Measurements from ENCODE around the gene TACR2. TPM values are rescaled to one million over a fixed set of nuclear protein-coding genes. Genes with fewer than 3 reads are reported as not detected.

The TACR2 gene
- total RNA-seq, 5 donors from 2014 or later (not counting 1 experiment from before 2014, with no cell fraction given), result not detected

DNA sequence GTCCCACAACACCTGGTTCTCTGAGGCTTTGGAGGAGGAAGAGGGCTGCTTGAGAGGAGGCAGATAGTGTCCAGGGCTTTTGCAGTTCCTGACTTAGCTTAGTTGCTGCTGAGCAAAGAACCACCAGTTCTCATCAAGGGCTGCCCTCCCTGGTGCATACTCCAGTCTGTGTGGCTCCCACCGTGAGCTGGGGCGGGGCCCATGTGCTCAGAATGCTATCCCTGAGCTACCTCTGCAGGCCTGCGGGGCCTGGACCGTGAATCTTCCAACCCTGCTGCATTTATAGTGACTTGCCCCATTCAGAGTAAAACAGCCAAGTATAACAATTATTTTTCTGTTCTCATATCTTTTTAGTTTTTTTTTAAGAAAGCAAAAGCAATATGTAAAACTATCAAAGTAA lies 49.2 kb downstream of the TACR2 start:
- H3K27me3 ChIP-seq (replicated peaks in 1 of 2; ENCODE audit: control insufficient read depth in 2 of 2, extremely low read depth in 1 of 2, insufficient read depth in 2 of 2, low read length in 1 of 2), result no peaks in the 10 kb centered on the region
- H3K27ac Mint-ChIP-seq, result no peak overlapping the region
- DNase-seq (no peak), ATAC-seq (replicated peaks in 1 of 4) (no peak)
- H3K9me3 ChIP-seq, result no peaks in the 10 kb centered on the region
- peaks cover 22 to 89% of the 10 kb centered on the region in 2 donors for H3K36me3 ChIP-seq (ENCODE audit: control insufficient read depth in 2 of 2, extremely low read depth in 1 of 2, insufficient read depth in 1 of 2, low read length in 1 of 2)
- no peak overlapping the region for H3K27ac ChIP-seq (ENCODE audit: low read length)
- 100% methylated on average over 4 of the region's 4 CpGs for WGBS (ENCODE audit: insufficient coverage)
- no peak overlapping the region for H3K4me3 ChIP-seq (ENCODE audit: control insufficient read depth in 1 of 2, extremely low read depth in 1 of 2, low read length in 1 of 2)
- ChIA-PET POLR2A (interaction anchor here in 1 of 2 donors (0.6 kb wide), 1 partner anchor 14 kb away, joined by 6 read pairs; no protein-coding TSS in a partner anchor), CTCF (no interaction called here)
- no peaks in the 10 kb centered on the region for H3K27me3 Mint-ChIP-seq
- peaks cover 54% of the 10 kb centered on the region for H3K36me3 Mint-ChIP-seq
- H3K4me1 Mint-ChIP-seq, result peaks cover 19 to 24% (median 23%) of the 10 kb centered on the region in 3 donors
- H3K4me1 ChIP-seq (ENCODE audit: control insufficient read depth in 1 of 2, extremely low read depth in 1 of 2, insufficient read depth in 2 of 2, low read length in 2 of 2), result peaks cover 6% of the 10 kb centered on the region in 2 experiments
- H3K9me3 Mint-ChIP-seq, result no peaks in the 10 kb centered on the region
- no peak overlapping the region for H3K4me3 Mint-ChIP-seq

DNA sequence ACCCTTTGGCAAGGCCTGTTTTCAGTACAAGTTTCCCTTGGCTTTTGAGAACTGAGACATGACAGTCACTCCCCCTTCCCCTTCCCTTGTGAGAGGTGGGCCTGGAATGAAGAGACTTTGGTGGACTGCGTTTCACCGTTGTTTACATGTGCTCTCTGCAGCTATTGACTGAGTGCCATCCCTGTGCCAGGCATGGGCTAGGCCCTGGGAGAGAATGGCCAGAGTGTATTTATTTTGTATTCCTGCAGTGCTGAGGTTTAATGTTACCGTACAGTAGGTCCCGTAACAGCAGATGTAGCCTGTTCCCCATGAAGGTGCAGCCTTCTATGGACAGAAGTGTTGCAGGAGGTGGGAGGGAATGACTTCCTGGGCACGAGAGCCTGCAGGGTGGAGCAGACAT lies 50.0 kb downstream of the TACR2 start:
- 100% methylated on average over 5 of the region's 5 CpGs for WGBS (ENCODE audit: insufficient coverage)

GRCh38 chr10:69364232-69364940 lies 52.3 kb downstream of the TACR2 start:
- POLR2A ChIA-PET, result interaction anchor here in 1 of 2 donors (0.6 kb wide), 1 partner anchor 13 kb away, joined by 3 read pairs; no protein-coding TSS in a partner anchor
- H3K4me1 Mint-ChIP-seq, result peaks cover 44 to 47% (median 45%) of the 10 kb centered on the region in 3 donors
- H3K36me3 Mint-ChIP-seq, result peaks cover 35% of the 10 kb centered on the region

More for the DNA sequence above, 50.0 kb downstream of the TACR2 start:
- Histone ChIP-seq H3K9me3 (no peaks in the 10 kb centered on the region), H3K27me3 (replicated peaks in 1 of 2; ENCODE audit: control insufficient read depth in 2 of 2, extremely low read depth in 1 of 2, insufficient read depth in 2 of 2, low read length in 1 of 2) (no peaks in the 10 kb centered on the region), H3K27ac (ENCODE audit: low read length) (no peak overlapping the region), H3K36me3 (ENCODE audit: control insufficient read depth in 2 of 2, extremely low read depth in 1 of 2, insufficient read depth in 1 of 2, low read length in 1 of 2) (peaks cover 22 to 82% of the 10 kb centered on the region in 2 donors), H3K4me3 (ENCODE audit: control insufficient read depth in 1 of 2, extremely low read depth in 1 of 2, low read length in 1 of 2) (no peak overlapping the region), H3K4me1 (ENCODE audit: control insufficient read depth in 1 of 2, extremely low read depth in 1 of 2, insufficient read depth in 2 of 2, low read length in 2 of 2) (peaks cover 9 to 13% of the 10 kb centered on the region in 2 experiments)
- Mint-ChIP-seq H3K36me3 (peaks cover 47% of the 10 kb centered on the region), H3K4me1 (peaks cover 23 to 26% (median 25%) of the 10 kb centered on the region in 3 donors), H3K4me3 (no peak overlapping the region), H3K9me3 (no peaks in the 10 kb centered on the region), H3K27me3 (no peaks in the 10 kb centered on the region), H3K27ac (peak overlapping the region in 1 of 2 donors; percentile 39)
- ChIA-PET POLR2A (no interaction called here), CTCF (interaction anchor here in 1 of 2 donors (0.5 kb wide), 1 partner anchor 60 kb away, joined by 5 read pairs; no protein-coding TSS in a partner anchor)
- ATAC-seq (replicated peaks in 1 of 4), result no peak
- no peak for DNase-seq

DNA sequence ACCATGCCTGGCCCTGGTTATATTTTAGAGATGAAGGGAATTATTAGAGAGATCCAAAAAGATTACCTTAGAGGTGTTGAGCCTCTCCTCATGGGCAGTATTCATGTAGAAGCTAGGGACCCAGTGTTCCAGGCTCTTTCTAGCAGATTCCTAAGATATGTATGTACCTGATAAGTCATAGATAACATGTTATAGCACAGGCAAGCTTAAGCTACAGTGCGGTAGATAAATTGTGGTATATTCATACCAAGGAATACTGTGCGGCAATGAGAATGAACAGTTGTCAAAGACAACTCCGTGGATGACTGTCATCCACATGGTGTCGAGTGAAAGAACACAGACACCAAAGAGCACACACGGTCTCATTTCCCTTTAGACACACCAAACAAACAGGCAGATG lies 53.1 kb downstream of the TACR2 start:
- H3K27ac Mint-ChIP-seq, result peak overlapping the region; percentile 11 to 75
- DNase-seq, result no peak
- H3K9me3 ChIP-seq, result no peaks in the 10 kb centered on the region
- peaks cover 12 to 66% of the 10 kb centered on the region in 2 donors for H3K36me3 ChIP-seq (ENCODE audit: control insufficient read depth in 2 of 2, extremely low read depth in 1 of 2, insufficient read depth in 1 of 2, low read length in 1 of 2)
- no peaks in the 10 kb centered on the region for H3K27me3 Mint-ChIP-seq
- ChIA-PET POLR2A (interaction anchor here in 1 of 2 donors (0.6 kb wide), 1 partner anchor 13 kb away, joined by 3 read pairs; no protein-coding TSS in a partner anchor), CTCF (no interaction called here)
- H3K27me3 ChIP-seq (replicated peaks in 1 of 2; ENCODE audit: control insufficient read depth in 2 of 2, extremely low read depth in 1 of 2, insufficient read depth in 2 of 2, low read length in 1 of 2), result no peaks in the 10 kb centered on the region
- no peak overlapping the region for H3K4me3 Mint-ChIP-seq
- H3K4me1 ChIP-seq (ENCODE audit: control insufficient read depth in 1 of 2, extremely low read depth in 1 of 2, insufficient read depth in 2 of 2, low read length in 2 of 2), result peaks cover 35 to 44% of the 10 kb centered on the region in 2 experiments
- no peak for ATAC-seq (replicated peaks in 1 of 4)
- H3K9me3 Mint-ChIP-seq, result no peaks in the 10 kb centered on the region
- 100% methylated on average over 1 of the region's 5 CpGs for WGBS (ENCODE audit: insufficient coverage)
- H3K4me1 Mint-ChIP-seq, result peaks cover 50 to 54% (median 53%) of the 10 kb centered on the region in 3 donors
- peaks cover 31% of the 10 kb centered on the region for H3K36me3 Mint-ChIP-seq
- H3K4me3 ChIP-seq (ENCODE audit: control insufficient read depth in 1 of 2, extremely low read depth in 1 of 2, low read length in 1 of 2), result no peak overlapping the region
- no peak overlapping the region for H3K27ac ChIP-seq (ENCODE audit: low read length)

More at GRCh38 chr10:69364232-69364940, 52.3 kb downstream of the TACR2 start:
- DNase-seq (peak in 2 of 35 experiments; percentile 15 to 29), ATAC-seq (replicated peaks in 1 of 4) (no peak)
- Histone ChIP-seq H3K4me1 (ENCODE audit: control insufficient read depth in 1 of 2, extremely low read depth in 1 of 2, insufficient read depth in 2 of 2, low read length in 2 of 2) (peaks cover 29 to 37% of the 10 kb centered on the region in 2 experiments), H3K4me3 (ENCODE audit: control insufficient read depth in 1 of 2, extremely low read depth in 1 of 2, low read length in 1 of 2) (no peak overlapping the region), H3K9me3 (no peaks in the 10 kb centered on the region), H3K27me3 (replicated peaks in 1 of 2; ENCODE audit: control insufficient read depth in 2 of 2, extremely low read depth in 1 of 2, insufficient read depth in 2 of 2, low read length in 1 of 2) (no peaks in the 10 kb centered on the region), H3K36me3 (ENCODE audit: control insufficient read depth in 2 of 2, extremely low read depth in 1 of 2, insufficient read depth in 1 of 2, low read length in 1 of 2) (peaks cover 16 to 73% of the 10 kb centered on the region in 2 donors), H3K27ac (ENCODE audit: low read length) (no peak overlapping the region)
- no peak overlapping the region for H3K4me3 Mint-ChIP-seq
- H3K9me3 Mint-ChIP-seq, result no peaks in the 10 kb centered on the region
- peak overlapping the region; percentile 36 to 69 for H3K27ac Mint-ChIP-seq
- 100% methylated on average over 2 of the region's 9 CpGs for WGBS (ENCODE audit: insufficient coverage)
- CTCF ChIA-PET, result interaction anchor here in 1 of 2 donors (0.5 kb wide), 1 partner anchor 161 kb away, joined by 3 read pairs; no protein-coding TSS in a partner anchor
- H3K27me3 Mint-ChIP-seq, result no peaks in the 10 kb centered on the region

GRCh38 chr10:69362471-69362954 lies 54.2 kb downstream of the TACR2 start:
- Mint-ChIP-seq H3K4me1 (peaks cover 61 to 64% (median 62%) of the 10 kb centered on the region in 3 donors), H3K9me3 (no peaks in the 10 kb centered on the region), H3K27ac (peak overlapping the region; percentile 50 to 75), H3K27me3 (no peaks in the 10 kb centered on the region), H3K36me3 (peaks cover 31% of the 10 kb centered on the region), H3K4me3 (peak overlapping the region in 1 of 3 donors; percentile 73)
- Histone ChIP-seq H3K4me1 (ENCODE audit: control insufficient read depth in 1 of 2, extremely low read depth in 1 of 2, insufficient read depth in 2 of 2, low read length in 2 of 2) (peaks cover 41 to 54% of the 10 kb centered on the region in 2 experiments), H3K36me3 (ENCODE audit: control insufficient read depth in 2 of 2, extremely low read depth in 1 of 2, insufficient read depth in 1 of 2, low read length in 1 of 2) (peaks cover 12 to 55% of the 10 kb centered on the region in 2 donors), H3K27ac (ENCODE audit: low read length) (no peak overlapping the region), H3K4me3 (ENCODE audit: control insufficient read depth in 1 of 2, extremely low read depth in 1 of 2, low read length in 1 of 2) (no peak overlapping the region), H3K9me3 (no peaks in the 10 kb centered on the region), H3K27me3 (replicated peaks in 1 of 2; ENCODE audit: control insufficient read depth in 2 of 2, extremely low read depth in 1 of 2, insufficient read depth in 2 of 2, low read length in 1 of 2) (no peaks in the 10 kb centered on the region)
- peak in 9 of 35 experiments; percentile 15 to 49 (median 33) for DNase-seq
- CTCF ChIA-PET, result interaction anchor here in 1 of 2 donors (0.6 to 1.2 kb wide), 3 partner anchors 46 to 1758 kb away, joined by 3 to 6 read pairs (median 4); no protein-coding TSS in a partner anchor
- 67% methylated on average over 8 of the region's 13 CpGs for WGBS (ENCODE audit: insufficient coverage)
- ATAC-seq (replicated peaks in 1 of 4), result peak in 3 of 4 experiments; percentile 27 to 29 (median 29)
- POLR2A ChIA-PET, result interaction anchor here (0.5 to 1.0 kb wide), 6 partner anchors 43 to 1478 kb away, joined by 3 to 6 read pairs (median 4); no protein-coding TSS in a partner anchor

DNA sequence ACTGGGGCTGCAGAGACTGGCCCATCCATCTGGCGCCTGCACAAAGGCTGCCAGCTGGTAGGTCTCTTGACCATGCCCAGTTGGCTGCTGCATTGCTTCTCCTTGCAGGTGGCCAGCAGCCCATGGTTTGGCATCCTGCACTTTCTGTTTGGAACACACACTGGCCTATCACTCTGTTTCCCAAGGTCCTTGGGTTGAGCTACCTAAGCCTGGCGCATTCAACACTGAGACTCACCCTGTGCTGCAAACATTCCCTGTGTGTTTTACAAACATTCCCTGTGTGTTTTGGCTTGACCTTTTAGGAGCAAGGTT lies 55.5 kb downstream of the TACR2 start:
- POLR2A ChIA-PET, result no interaction called here
- Mint-ChIP-seq H3K9me3 (no peaks in the 10 kb centered on the region), H3K4me3 (peak overlapping the region in 1 of 3 donors; percentile 73), H3K36me3 (peaks cover 28% of the 10 kb centered on the region), H3K27me3 (no peaks in the 10 kb centered on the region), H3K27ac (peak overlapping the region; percentile 62 to 85), H3K4me1 (peaks cover 64 to 65% (median 65%) of the 10 kb centered on the region in 3 donors)
- peak overlapping the region in 1 of 2 donors; percentile 66 for H3K4me3 ChIP-seq (ENCODE audit: control insufficient read depth in 1 of 2, extremely low read depth in 1 of 2, low read length in 1 of 2)
- H3K4me1 ChIP-seq (ENCODE audit: control insufficient read depth in 1 of 2, extremely low read depth in 1 of 2, insufficient read depth in 2 of 2, low read length in 2 of 2), result peaks cover 41 to 56% of the 10 kb centered on the region in 2 experiments
- DNase-seq (no peak), ATAC-seq (replicated peaks in 1 of 4) (no peak)
- H3K27me3 ChIP-seq (replicated peaks in 1 of 2; ENCODE audit: control insufficient read depth in 2 of 2, extremely low read depth in 1 of 2, insufficient read depth in 2 of 2, low read length in 1 of 2), result no peaks in the 10 kb centered on the region
- CTCF ChIA-PET, result no interaction called here
- WGBS (ENCODE audit: insufficient coverage), result 100% methylated on average over 1 of the region's 2 CpGs
- no peaks in the 10 kb centered on the region for H3K9me3 ChIP-seq
- peaks cover 3 to 44% of the 10 kb centered on the region in 2 donors for H3K36me3 ChIP-seq (ENCODE audit: control insufficient read depth in 2 of 2, extremely low read depth in 1 of 2, insufficient read depth in 1 of 2, low read length in 1 of 2)
- H3K27ac ChIP-seq (ENCODE audit: low read length), result no peak overlapping the region

All from T-cell (primary cell).